H1 (cell line): Measurements from ENCODE around the gene CPLANE2. TPM values are rescaled to one million over a fixed set of nuclear protein-coding genes. Genes with fewer than 3 reads are reported as not detected.

Source experiments
- CTCF ChIA-PET: fragments of 300-600 bp; sonication (Branson Sonifier 250); formaldehyde crosslinking; loops from one replicate; lab custom pipeline; 2021; ENCODE audit not compliant: partially characterized antibody; lab: Charles Lee
- POLR2A ChIA-PET: fragments of 300-600 bp; sonication (Branson Sonifier 250); formaldehyde crosslinking; loops from one replicate; lab custom pipeline; 2021; ENCODE audit warnings: inconsistent platforms; ENCODE audit not compliant: partially characterized antibody; lab: Charles Lee
- DNase-seq, 2 experiments: peaks; one replicate each; pipeline versions ENCODE4 v3.0.0 to v3.0.0-alpha.2; 2010 to 2022; ENCODE audit warnings: low spot score in 2 of 2, low read depth in 1 of 2, mixed read lengths in 1 of 2
- FAIRE-seq: peaks from 2 replicates; lab custom pipeline; 2011; peaks lifted over from hg19 to GRCh38; lab: Jason Lieb, UNC
- H2AFZ ChIP-seq: 2 replicates; pipeline ENCODE4 v1.8.1; 2012; ENCODE audit warnings: low read length, inconsistent platforms
- H2AK5ac ChIP-seq: 2 replicates; pipeline ENCODE4 v1.6.1; 2013; ENCODE audit warnings: low read depth, low read length
- H2BK120ac ChIP-seq: replicated peaks from 2 replicates; pipeline ENCODE3; 2013; ENCODE audit warnings: low read depth, low read length, inconsistent platforms
- H2BK12ac ChIP-seq: 2 replicates; pipeline ENCODE4 v1.6.1; 2013; ENCODE audit warnings: low read depth, low read length
- H2BK15ac ChIP-seq: 2 replicates; pipeline ENCODE4 v1.6.1; 2013; ENCODE audit warnings: low read length
- H2BK20ac ChIP-seq: 2 replicates; pipeline ENCODE4 v1.6.1; 2013; ENCODE audit warnings: low read length
- H2BK5ac ChIP-seq: 2 replicates; pipeline ENCODE4 v1.6.1; 2013; ENCODE audit warnings: low read depth, low read length
- H3K14ac ChIP-seq: 2 replicates; pipeline ENCODE4 v1.6.1; 2013; ENCODE audit warnings: inconsistent platforms; ENCODE audit not compliant: insufficient read length
- H3K18ac ChIP-seq: 2 replicates; pipeline ENCODE4 v1.6.1; 2013; ENCODE audit warnings: low read length; ENCODE audit errors: extremely low read depth
- H3K23ac ChIP-seq: 2 replicates; pipeline ENCODE4 v1.6.1; 2013; ENCODE audit warnings: inconsistent platforms; ENCODE audit not compliant: insufficient read length
- H3K23me2 ChIP-seq: 2 replicates; pipeline ENCODE4 v1.6.1; 2013; ENCODE audit warnings: low read depth, low read length
- H3K27ac ChIP-seq: 2 replicates; pipeline ENCODE4 v1.6.1; 2011; ENCODE audit warnings: low read depth, low read length, inconsistent platforms
- H3K27me3 ChIP-seq, 4 experiments: replicated peaks in 1 of 4; 1 replicate in 1 of 4; 2 replicates in 3 of 4; pipeline versions ENCODE4 v1.6.1 to v1.8.1; 2011 to 2013; ENCODE audit warnings: low read length in 3 of 4, mild to moderate bottlenecking in 3 of 4, inconsistent platforms in 2 of 4, mixed read lengths in 2 of 4, moderate library complexity in 1 of 4; ENCODE audit not compliant: control insufficient read depth in 3 of 4, insufficient read depth in 3 of 4; ENCODE audit errors: extremely low read depth in 1 of 4
- H3K36me3 ChIP-seq, 4 experiments: 2 replicates each; pipeline versions ENCODE4 v1.6.1 to v1.8.1; 2011 to 2013; ENCODE audit warnings: mild to moderate bottlenecking in 4 of 4, low read length in 3 of 4, moderate library complexity in 2 of 4, control low read depth in 1 of 4, inconsistent platforms in 1 of 4; ENCODE audit not compliant: insufficient read depth in 4 of 4, control insufficient read depth in 2 of 4
- H3K4ac ChIP-seq: replicated peaks from 2 replicates; pipeline ENCODE3; 2013; ENCODE audit warnings: low read length, low read depth, mixed read lengths, inconsistent platforms; ENCODE audit not compliant: insufficient read length
- H3K4me1 ChIP-seq, 4 experiments: replicated peaks in 1 of 4; 1 replicate in 1 of 4; 2 replicates in 3 of 4; pipeline versions ENCODE4 v1.6.1 to v1.8.1; 2011 to 2013; ENCODE audit warnings: low read length in 3 of 4, inconsistent platforms in 2 of 4, mixed read lengths in 1 of 4; ENCODE audit not compliant: insufficient read depth in 4 of 4, control insufficient read depth in 3 of 4
- H3K4me2 ChIP-seq, 2 experiments: 2 replicates each; pipeline versions ENCODE4 v1.6.1 to v1.8.1; 2011 to 2013; ENCODE audit warnings: low read depth in 2 of 2, low read length in 2 of 2, control low read depth in 1 of 2, inconsistent platforms in 1 of 2, mild to moderate bottlenecking in 1 of 2; ENCODE audit not compliant: insufficient read depth in 1 of 2
- H3K4me3 ChIP-seq, 4 experiments: fragments of 200-600, 300-600 bp in 1 of 4; sonication (generic), shearing (Covaris generic), sonication (Bioruptor Twin) in 1 of 4; 2 replicates each; pipeline versions ENCODE4 v1.5.1 to v1.8.1; 2011 to 2016; ENCODE audit warnings: low read length in 4 of 4, low read depth in 3 of 4, control low read depth in 2 of 4, inconsistent platforms in 2 of 4, mild to moderate bottlenecking in 2 of 4, mixed read lengths in 1 of 4, moderate library complexity in 1 of 4; ENCODE audit not compliant: insufficient read depth in 2 of 4; ENCODE audit errors: extremely low read depth in 1 of 4
- H3K56ac ChIP-seq: replicated peaks from 2 replicates; pipeline ENCODE3; 2013; ENCODE audit warnings: low read depth, mild to moderate bottlenecking, mixed read lengths, low read length, inconsistent platforms; ENCODE audit not compliant: insufficient read length
- H3K79me1 ChIP-seq: 2 replicates; pipeline ENCODE4 v1.6.1; 2013; ENCODE audit warnings: low read depth, low read length, control low read depth
- H3K79me2 ChIP-seq, 2 experiments: 2 replicates each; pipeline versions ENCODE4 v1.6.1 to v1.8.1; 2012 to 2013; ENCODE audit warnings: low read length in 2 of 2, mild to moderate bottlenecking in 2 of 2, inconsistent platforms in 1 of 2; ENCODE audit not compliant: insufficient read depth in 2 of 2, control insufficient read depth in 1 of 2
- H3K9ac ChIP-seq, 4 experiments: replicated peaks in 1 of 4; 1 replicate in 1 of 4; 2 replicates in 3 of 4; pipeline versions ENCODE4 v1.6.1 to v1.8.1; 2011 to 2013; ENCODE audit warnings: low read depth in 3 of 4, low read length in 3 of 4, control low read depth in 2 of 4, mild to moderate bottlenecking in 2 of 4, moderate library complexity in 2 of 4, inconsistent platforms in 1 of 4; ENCODE audit errors: extremely low read depth in 1 of 4
- H3K9me3 ChIP-seq, 2 experiments: 2 replicates each; pipeline versions ENCODE4 v1.6.1 to v1.8.1; 2012 to 2013; ENCODE audit warnings: mild to moderate bottlenecking in 2 of 2, moderate library complexity in 2 of 2, control low read depth in 1 of 2, inconsistent platforms in 1 of 2, low read depth in 1 of 2, low read length in 1 of 2, mixed read lengths in 1 of 2; ENCODE audit not compliant: insufficient read depth in 2 of 2
- H4K20me1 ChIP-seq, 2 experiments: replicated peaks in 1 of 2; 2 replicates each; pipeline versions ENCODE3 to v1.8.1; 2011 to 2013; ENCODE audit warnings: inconsistent platforms in 2 of 2, low read length in 2 of 2, mild to moderate bottlenecking in 1 of 2; ENCODE audit not compliant: insufficient read depth in 2 of 2, control insufficient read depth in 1 of 2
- H4K5ac ChIP-seq: 2 replicates; pipeline ENCODE4 v1.6.1; 2013; ENCODE audit warnings: low read length, low read depth, mixed read lengths, inconsistent platforms; ENCODE audit not compliant: insufficient read length
- H4K8ac ChIP-seq: 2 replicates; pipeline ENCODE4 v1.8.0; 2013; ENCODE audit warnings: mild to moderate bottlenecking, moderate library complexity, low read length, inconsistent platforms; ENCODE audit not compliant: insufficient read depth; ENCODE audit errors: extremely low read depth
- H4K91ac ChIP-seq: replicated peaks from 2 replicates; pipeline ENCODE3; 2013; ENCODE audit warnings: low read length, mixed read lengths, inconsistent platforms; ENCODE audit not compliant: insufficient read length
- ASH2L ChIP-seq: fragments of 200-600, 300-600 bp; sonication (generic); IDR thresholded peaks from one replicate; pipeline ENCODE4 v1.7.1; 2017; ENCODE audit warnings: low read length
- CHD1 ChIP-seq: IDR thresholded peaks from 2 replicates; pipeline ENCODE4 v1.6.1; 2012; ENCODE audit warnings: low read depth, low read length, improper control_type of control experiment
- CHD2 ChIP-seq: IDR thresholded peaks from 2 replicates; pipeline ENCODE4 v1.6.1; 2012; ENCODE audit warnings: low read length, improper control_type of control experiment
- CREB1 ChIP-seq: IDR thresholded peaks from 2 replicates; pipeline ENCODE4 v1.6.1; 2012; ENCODE audit warnings: inconsistent platforms
- KDM1A ChIP-seq: fragments of 200-600, 300-600 bp; sonication (generic); IDR thresholded peaks from 2 replicates; pipeline ENCODE4 v1.7.1; 2016; ENCODE audit warnings: mild to moderate bottlenecking, low read length, borderline replicate concordance
- NRF1 ChIP-seq: IDR thresholded peaks from 2 replicates; pipeline ENCODE4 v1.6.1; 2011; ENCODE audit warnings: mild to moderate bottlenecking, low read depth, low read length, improper control_type of control experiment
- POLR2AphosphoS5 ChIP-seq: IDR thresholded peaks from 2 replicates; pipeline ENCODE4 v1.6.1; 2011; ENCODE audit warnings: low read depth, low read length
- SP2 ChIP-seq: IDR thresholded peaks from 2 replicates; pipeline ENCODE4 v1.6.1; 2012; ENCODE audit warnings: mild to moderate bottlenecking, low read length, inconsistent platforms
- TEAD4 ChIP-seq: IDR thresholded peaks from 2 replicates; pipeline ENCODE4 v1.6.1; 2012; ENCODE audit warnings: low read depth, low read length, inconsistent platforms, mixed read lengths
- YY1 ChIP-seq: IDR thresholded peaks from 2 replicates; pipeline ENCODE4 v1.6.1; 2011; ENCODE audit warnings: low read depth, mild to moderate bottlenecking, low read length
- WGBS, 2 experiments: shearing (Covaris generic) in 1 of 2; methylation state at CpG; one replicate each; pipeline versions ENCODE4 v1.1.6 to v1.1.7; 2013 to 2015; ENCODE audit warnings: low lambda C conversion rate in 2 of 2, mixed read lengths in 2 of 2, inconsistent platforms in 1 of 2, low coverage in 1 of 2, missing lambda C conversion rate in 1 of 2; ENCODE audit not compliant: insufficient replicate concordance in 2 of 2, insufficient coverage in 1 of 2, insufficient read length in 1 of 2; ENCODE audit errors: extremely low coverage in 1 of 2, missing lambda C conversion rate in 1 of 2; 5-methylcytosine and 5-hydroxymethylcytosine counted together
- polyA plus RNA-seq, 7 experiments: library from polyadenylated mRNA; depleted of rRNA in 3 of 7; stranded (reverse) in 5 of 7; unstranded in 2 of 7; fragments of >200 nt in 5 of 7; fragments of 200-250 nt in 2 of 7; gene quantifications; 1 replicate in 5 of 7; 2 replicates in 1 of 7; 4 replicates in 1 of 7; pipeline versions ENCODE4 v1.2.1 to v1.2.3, GENCODE V29; 2011 to 2013; ENCODE audit warnings: missing spikeins in 2 of 7, mixed read lengths in 2 of 7
- total RNA-seq: library from RNA; stranded (reverse); fragmentation: NEBNext Ultra II Directional; extraction: Animal tissue kit (Norgen Biotek cat#: 25700); gene quantifications from 2 replicates; pipeline ENCODE4 v1.2.1, GENCODE V29; 2021

Gene CPLANE2
- total and polyA plus RNA-seq, 2 of the 8 experiments (the other 6 are each of a cell fraction or from before 2014, with no cell fraction given) = 2.3 to 2.5 TPM

- H4K91ac ChIP-seq = no peak overlapping the region
- FAIRE-seq = no peak
- no peak overlapping the region for H2BK120ac ChIP-seq
- H2AFZ ChIP-seq = no peak overlapping the region
- H2AK5ac ChIP-seq = no peak overlapping the region
- no peaks in the 10 kb centered on the region for H3K79me1 ChIP-seq
- no peak overlapping the region for H2BK5ac ChIP-seq
- no peak overlapping the region for H2BK12ac ChIP-seq
- DNase-seq = no peak
- H3K27ac ChIP-seq = no peak overlapping the region
- H3K9ac ChIP-seq = no peak overlapping the region
- no peak overlapping the region for H3K4me3 ChIP-seq
- no peak overlapping the region for H4K8ac ChIP-seq
- peaks cover 0 to 3% of the 10 kb centered on the region in 2 experiments for H4K20me1 ChIP-seq
- H3K23ac ChIP-seq = no peak overlapping the region
- 95% methylated on average over 14 of the region's 15 CpGs; no CpG with 5 or more reads in 1 of the 2 experiments for WGBS, 2 experiments
- H3K14ac ChIP-seq = no peak overlapping the region
- H3K27me3 ChIP-seq = no peaks in the 10 kb centered on the region
- H3K18ac ChIP-seq = no peak overlapping the region
- H3K4me1 ChIP-seq = no peaks in the 10 kb centered on the region
- no peaks in the 10 kb centered on the region for H3K23me2 ChIP-seq
- H2BK15ac ChIP-seq = no peak overlapping the region
- POLR2A ChIA-PET = no interaction called here
- H4K5ac ChIP-seq = no peak overlapping the region
- TF ChIP-seq CHD2 (no peak), POLR2AphosphoS5 (no peak), KDM1A (no peak), CHD1 (no peak), TEAD4 (no peak), SP2 (no peak), ASH2L (no peak), NRF1 (no peak), YY1 (no peak), CREB1 (no peak)
- CTCF ChIA-PET = no interaction called here
- H3K9me3 ChIP-seq = no peaks in the 10 kb centered on the region
- peaks cover 2 to 20% (median 14%) of the 10 kb centered on the region in 4 experiments; a peak in 6 of 8 replicates for H3K36me3 ChIP-seq
- H3K79me2 ChIP-seq = no peaks in the 10 kb centered on the region
- no peak overlapping the region for H2BK20ac ChIP-seq
- no peak overlapping the region for H3K4ac ChIP-seq
- no peak overlapping the region for H3K56ac ChIP-seq
- H3K4me2 ChIP-seq = no peak overlapping the region
These were observed 13.7 kb upstream of the CPLANE2 start for GRCh38 chr1:16250524-16251251.
